ENCODE measurements around the gene IMMP2L. TPM values are rescaled to one million over a fixed set of nuclear protein-coding genes. Genes with fewer than 3 reads are reported as not detected.

The IMMP2L gene
- total and polyA plus RNA-seq, 2 of the 8 experiments (the other 6 are each of a cell fraction or from before 2014, with no cell fraction given): 2.3 to 10.1 TPM

- no peak for TF ChIP-seq CHD7 (IDR thresholded peaks at IDR 0.05; ENCODE audit: insufficient replicate concordance, low read length)
- no peak for TF ChIP-seq POLR2A (IDR thresholded peaks at IDR 0.05; ENCODE audit: control extremely low read depth in 1 of 2, low read depth in 2 of 2, low read length in 2 of 2)
- TF ChIP-seq, protein P1, sequence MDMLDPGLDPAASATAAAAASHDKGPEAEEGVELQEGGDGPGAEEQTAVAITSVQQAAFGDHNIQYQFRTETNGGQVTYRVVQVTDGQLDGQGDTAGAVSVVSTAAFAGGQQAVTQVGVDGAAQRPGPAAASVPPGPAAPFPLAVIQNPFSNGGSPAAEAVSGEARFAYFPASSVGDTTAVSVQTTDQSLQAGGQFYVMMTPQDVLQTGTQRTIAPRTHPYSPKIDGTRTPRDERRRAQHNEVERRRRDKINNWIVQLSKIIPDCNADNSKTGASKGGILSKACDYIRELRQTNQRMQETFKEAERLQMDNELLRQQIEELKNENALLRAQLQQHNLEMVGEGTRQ (IDR thresholded peaks at IDR 0.05; ENCODE audit: low read length): no peak
Measured at GRCh38 chr7:111333010-111333409, 229.3 kb downstream of the IMMP2L start (continued).

Data from H1 (cell line).